NCI-H146 treated with DMSO at 0.1 percent for 48 hours (cell line): ENCODE measurements around the gene ROBO1.

Source experiments
- DNase-seq: peaks from one replicate; lab custom pipeline; 2025; ENCODE audit not compliant: unreplicated experiment; lab: John Stamatoyannopoulos, UW

The ROBO1 gene

GRCh38 chr3:78613421-78613879 is 1154.3 kb downstream of the ROBO1 start:
- peak; percentile 48 for DNase-seq

- no peak for DNase-seq
These were observed 1156.5 kb downstream of the ROBO1 start for GRCh38 chr3:78611278-78611677.

DNA sequence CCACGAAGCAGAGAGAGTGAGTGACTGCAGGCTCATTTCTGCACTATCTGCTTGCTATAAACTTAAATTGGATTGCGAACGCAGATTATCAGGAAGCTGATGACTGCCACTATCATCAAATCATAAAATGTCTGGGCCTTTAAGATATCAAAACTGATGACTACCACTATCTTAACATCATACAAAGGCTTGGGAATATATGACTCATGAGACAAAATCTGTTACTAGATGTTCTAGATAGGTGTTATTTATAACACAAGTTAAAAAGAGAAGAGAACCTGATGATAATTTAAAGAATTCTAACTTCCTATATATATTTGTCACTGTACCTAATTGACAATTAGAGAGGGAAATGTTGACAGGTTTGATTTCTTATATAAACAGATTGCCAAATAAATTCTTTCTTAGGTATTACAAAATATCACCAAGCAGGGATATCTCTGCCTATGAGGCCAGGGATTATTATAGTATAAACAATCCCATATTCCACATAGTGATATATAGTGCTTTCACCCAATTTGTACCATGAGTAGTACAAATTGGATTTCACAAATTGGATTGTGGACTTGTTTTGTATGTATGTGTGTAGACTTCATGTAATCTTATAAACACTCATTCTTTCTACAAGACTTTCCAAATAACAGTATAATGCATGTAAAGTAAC is 1157.2 kb downstream of the ROBO1 start:
- DNase-seq = no peak

DNA sequence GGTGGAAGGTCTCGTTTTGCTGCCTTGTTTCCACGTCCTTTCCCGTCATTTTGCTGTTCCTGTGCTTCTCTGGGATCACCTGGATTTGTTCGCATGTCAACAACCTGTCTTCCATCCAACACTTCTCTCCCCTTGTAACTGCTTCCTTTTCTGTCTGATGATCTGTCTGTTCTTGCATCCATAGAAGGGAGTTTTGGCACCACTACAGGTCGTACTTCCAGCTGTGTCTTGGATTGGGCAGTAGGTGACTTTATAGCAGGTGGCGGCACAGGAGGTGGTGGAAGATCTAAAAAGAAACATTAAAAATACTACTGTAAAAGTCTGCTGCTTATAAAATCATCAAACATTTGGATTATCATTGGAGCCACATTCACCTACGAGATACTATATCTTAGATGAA is 1161.0 kb downstream of the ROBO1 start:
- DNase-seq = no peak

DNA sequence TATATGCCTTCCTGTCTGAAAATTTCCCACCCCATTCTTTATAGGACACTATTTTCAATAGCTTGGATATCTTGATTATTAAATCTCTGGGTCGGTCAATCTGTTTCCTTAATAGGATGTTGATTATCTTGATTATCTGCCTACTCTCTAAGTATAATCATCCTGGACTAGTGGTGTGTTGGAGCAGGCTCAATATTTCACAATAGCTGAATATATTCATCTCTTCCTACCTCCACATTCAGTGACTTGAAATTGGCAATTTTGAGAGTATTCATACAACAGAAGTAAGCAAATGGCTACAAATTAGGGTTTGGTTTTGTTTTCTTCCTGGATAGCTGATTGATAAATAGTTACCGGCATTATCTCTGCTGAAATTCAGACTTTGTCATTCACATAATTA is 1162.6 kb downstream of the ROBO1 start:
- no peak for DNase-seq

DNA sequence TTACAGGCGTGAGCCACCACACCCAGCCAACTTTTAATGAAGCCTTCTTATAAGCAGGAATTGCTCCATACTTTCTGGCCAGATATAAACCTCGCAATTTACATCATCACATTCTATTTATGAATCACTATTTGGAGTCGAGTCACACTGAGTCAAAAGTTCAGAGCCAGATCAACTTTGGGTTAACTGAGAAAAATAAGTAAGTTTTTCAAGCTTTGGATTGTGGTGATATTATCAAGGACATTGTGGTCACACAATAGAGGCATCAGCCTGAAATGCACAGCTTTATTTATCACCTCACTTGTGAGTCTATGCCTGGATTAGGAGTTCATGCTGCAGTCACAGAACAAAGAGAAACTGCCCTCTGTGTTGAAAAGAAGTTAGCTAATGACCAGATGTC is 1163.5 kb downstream of the ROBO1 start:
- no peak for DNase-seq

GRCh38 chr3:78601249-78601648 is 1166.5 kb downstream of the ROBO1 start:
- no peak for DNase-seq

GRCh38 chr3:78589778-78590177 is 1178.0 kb downstream of the ROBO1 start:
- DNase-seq = no peak

DNA sequence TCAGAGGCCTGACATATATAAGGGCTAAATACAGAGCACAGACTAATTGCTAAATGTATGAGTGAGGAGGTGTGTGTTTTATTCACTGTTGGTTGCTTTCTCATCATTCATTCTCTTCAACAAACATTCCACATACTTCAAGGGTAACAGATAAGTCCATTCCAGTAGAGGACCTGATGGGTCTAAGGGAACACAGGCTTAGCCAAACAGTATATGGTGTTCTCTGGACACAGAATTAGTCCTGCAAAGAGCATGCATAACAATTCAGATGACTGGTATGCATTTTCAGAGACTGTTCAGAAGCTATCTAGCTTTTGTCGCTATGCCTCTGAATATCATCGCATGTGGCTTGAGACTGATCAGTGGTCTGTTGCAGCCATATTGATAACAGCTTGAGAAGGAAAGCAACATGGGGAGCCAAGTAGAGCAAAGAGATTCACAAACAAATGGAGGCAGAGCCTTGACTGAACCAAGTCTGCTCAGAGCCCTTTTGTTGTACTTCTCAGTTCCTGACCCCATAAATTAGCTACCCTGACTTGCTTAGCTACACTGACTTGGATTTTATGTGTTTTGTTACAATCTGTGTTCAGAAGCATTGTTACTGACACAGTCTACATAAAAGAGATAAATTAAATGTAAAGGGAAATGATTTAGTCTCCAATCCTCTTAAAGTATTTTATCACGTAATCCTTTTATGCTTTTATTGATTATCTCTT is 1178.7 kb downstream of the ROBO1 start:
- no peak for DNase-seq

DNA sequence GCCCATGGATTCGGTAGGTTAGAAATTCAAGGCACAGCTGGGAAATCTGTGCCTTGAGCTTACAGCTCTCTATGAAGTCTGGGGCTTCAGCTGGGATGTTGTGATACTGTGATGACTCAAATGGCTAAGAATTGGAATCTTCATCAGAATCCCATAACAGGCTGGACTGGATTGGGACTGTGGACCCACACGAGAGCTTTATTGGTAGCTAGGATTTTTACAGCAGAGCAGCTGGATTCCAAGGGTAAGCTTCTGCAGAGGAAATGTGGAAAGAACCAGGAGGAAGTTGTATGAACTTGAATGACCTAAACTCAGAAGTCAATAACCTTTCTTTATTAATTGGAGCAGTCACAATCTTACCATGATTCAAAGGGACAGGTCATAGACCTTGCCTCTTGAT is 1187.1 kb downstream of the ROBO1 start:
- DNase-seq = no peak

- no peak for DNase-seq
These were observed 1196.3 kb downstream of the ROBO1 start for GRCh38 chr3:78571486-78571885.

- no peak for DNase-seq
These were observed 1197.3 kb downstream of the ROBO1 start for GRCh38 chr3:78570496-78570895.

- no peak for DNase-seq
These were observed 1198.0 kb downstream of the ROBO1 start for GRCh38 chr3:78569804-78570203.

- no peak for DNase-seq
These were observed 1202.1 kb downstream of the ROBO1 start for GRCh38 chr3:78565712-78566111.

DNA sequence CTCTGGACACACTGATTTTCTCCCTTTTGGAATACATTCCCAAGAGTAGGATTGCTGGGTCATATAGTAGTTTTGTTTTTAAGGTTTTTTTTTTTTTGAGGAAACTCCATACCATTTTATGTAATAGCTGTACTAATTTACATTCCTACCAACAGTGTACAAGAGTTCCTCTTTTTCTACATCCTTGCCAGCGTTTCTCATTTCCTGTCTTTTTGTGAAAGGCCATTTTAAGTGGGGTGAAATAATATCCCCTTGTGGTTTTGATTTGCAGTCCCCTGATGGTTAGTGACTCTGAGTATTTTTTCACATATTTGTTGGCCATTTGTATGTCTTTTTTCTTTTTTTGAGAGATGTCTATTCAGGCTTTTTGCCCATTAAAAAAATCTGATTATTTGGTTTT is 1205.5 kb downstream of the ROBO1 start:
- DNase-seq = no peak
